Fibroblast of villous mesenchyme (primary cell): ENCODE results near the gene FRMD4A. TPM values are rescaled to one million over a fixed set of nuclear protein-coding genes. Genes with fewer than 3 reads are reported as not detected.
A peak's percentile ranks its signal among the peaks of the same experiment; 100 is the strongest.
"Not testable (repeated sequence)": the region's sequence is repeated elsewhere in the genome, so short reads cannot be mapped to it uniquely, and the experiment has no call there.

Experiments used
- DNase-seq: peaks from one replicate; pipeline ENCODE4 v3.0.0-alpha.2; 2010; ENCODE audit warnings: low read depth
- H3K4me3 ChIP-seq: 2 replicates; pipeline ENCODE4 v1.5.1; 2011; ENCODE audit warnings: low read depth, mild to moderate bottlenecking, low read length
- CTCF ChIP-seq: IDR thresholded peaks from 2 replicates; pipeline ENCODE4 v1.5.1; 2012; ENCODE audit warnings: low read depth, mild to moderate bottlenecking, low read length; ENCODE audit not compliant: insufficient read depth
- total RNA-seq: library from RNA; depleted of rRNA; stranded (reverse); fragments of >200 nt; gene quantifications from 2 replicates; pipeline ENCODE4 v1.2.3, GENCODE V29; 2012

FRMD4A gene
- total RNA-seq, 1 donor = 40.2 TPM

GRCh38 chr10:13719425-13719824 is 611.3 kb downstream of the FRMD4A start:
- H3K4me3 ChIP-seq = no peak overlapping the region
- DNase-seq = peak; percentile 18
- TF ChIP-seq CTCF = no peak

GRCh38 chr10:13718820-13719219 is 611.9 kb downstream of the FRMD4A start:
- H3K4me3 ChIP-seq = no peak overlapping the region
- DNase-seq = no peak
- TF ChIP-seq CTCF = no peak

- peak overlapping the region; percentile 32 for H3K4me3 ChIP-seq
- peak; percentile 96 for DNase-seq
- TF ChIP-seq CTCF = no peak
These were observed 612.6 kb downstream of the FRMD4A start for GRCh38 chr10:13717936-13718772.

GRCh38 chr10:13717571-13717935 is 613.2 kb downstream of the FRMD4A start:
- no peak for DNase-seq
- H3K4me3 ChIP-seq = peak overlapping the region; percentile 32
- TF ChIP-seq CTCF = no peak

- no peak for TF ChIP-seq CTCF
- H3K4me3 ChIP-seq = no peak overlapping the region
- peak; percentile 89 for DNase-seq
These were observed 614.3 kb downstream of the FRMD4A start for GRCh38 chr10:13716081-13717071.

GRCh38 chr10:13715596-13715995 is 615.1 kb downstream of the FRMD4A start:
- not testable (repeated sequence) for DNase-seq, H3K4me3 ChIP-seq

GRCh38 chr10:13715100-13715499 is 615.6 kb downstream of the FRMD4A start:
- no peak overlapping the region for H3K4me3 ChIP-seq
- no peak for TF ChIP-seq CTCF
- peak; percentile 28 for DNase-seq
